Heart right ventricle (tissue), 16 donors: ENCODE measurements around the gene PLIN1. TPM values are rescaled to one million over a fixed set of nuclear protein-coding genes. Genes with fewer than 3 reads are reported as not detected.

Experiments
- ATAC-seq, 8 donors: fragments of 200-7000 bp; cut with Tn5 transposase; one replicate each; pipeline ENCODE4 v1.9.1; 2020; ENCODE audit warnings: mild to moderate bottlenecking in 8 of 8, moderate library complexity in 8 of 8, moderate number of reproducible peaks in 1 of 8
- DNase-seq, 2 donors: peaks; one replicate each; pipeline ENCODE4 v3.0.0-alpha.2; 2020
- H3K27ac ChIP-seq, 10 donors: fragments of 200-600 bp; sonication (generic) in 2 of 10; one replicate each; pipeline versions ENCODE4 v1.5.0 to v1.8.0; 2020 to 2022; ENCODE audit warnings: mild to moderate bottlenecking in 3 of 10
- H3K27me3 ChIP-seq, 7 donors: fragments of 200-600 bp; one replicate each; pipeline ENCODE4 v1.8.0; 2021 to 2022; ENCODE audit warnings: mild to moderate bottlenecking in 2 of 7
- H3K36me3 ChIP-seq, 9 donors: fragments of 200-600 bp; sonication (generic) in 1 of 9; one replicate each; pipeline versions ENCODE4 v1.5.0 to v1.8.0; 2020 to 2022; ENCODE audit warnings: mild to moderate bottlenecking in 2 of 9
- H3K4me1 ChIP-seq, 9 donors: fragments of 200-600 bp; sonication (generic) in 1 of 9; one replicate each; pipeline versions ENCODE4 v1.5.0 to v1.8.0; 2020 to 2022; ENCODE audit warnings: mild to moderate bottlenecking in 4 of 9
- H3K4me3 ChIP-seq, 10 donors: fragments of 200-600 bp; sonication (generic) in 2 of 10; one replicate each; pipeline versions ENCODE4 v1.5.0 to v1.8.0; 2020 to 2022; ENCODE audit warnings: mild to moderate bottlenecking in 7 of 10, moderate library complexity in 2 of 10
- H3K9me3 ChIP-seq, 11 donors: fragments of 200-600 bp in 10 of 11; sonication (generic) in 2 of 11; one replicate each; pipeline versions ENCODE4 v1.5.0 to v1.8.0; 2013 to 2022; ENCODE audit warnings: mild to moderate bottlenecking in 2 of 11, control low read depth in 1 of 11, moderate library complexity in 1 of 11
- WGBS, 2 donors: extraction: QIAGEN DNeasy Blood & Tissue Kit; methylation state at CpG; one replicate each; pipeline ENCODE4 v1.1.7; 2013; ENCODE audit warnings: inconsistent platforms in 1 of 2; 5-methylcytosine and 5-hydroxymethylcytosine counted together
- intact Hi-C, 10 donors: fragments of 100-400 bp; cut with DNase I; formaldehyde crosslinking; loops; one replicate each; pipeline versions ENCODE4 v1.11.1 to v1.14.2; 2022
- polyA plus RNA-seq, 2 donors: library from polyadenylated mRNA; stranded (reverse); fragments of 200-250 nt; gene quantifications; one replicate each; pipeline ENCODE4 v1.2.3, GENCODE V29; 2013
- total RNA-seq, 10 donors: library from RNA; stranded (reverse); fragmentation: NEBNext Ultra II Directional in 3 of 10; extraction: Animal tissue kit (Norgen Biotek cat#: 25700) in 3 of 10; gene quantifications; one replicate each; pipeline versions ENCODE4 v1.2.1 to v1.2.4, GENCODE V29; 2021 to 2023
- TF ChIP-seq, protein P1 (sequence below), 9 donors: fragments of 200-600 bp; sonication (generic) in 2 of 9; IDR thresholded peaks; one replicate each; pipeline versions ENCODE4 v1.5.0 to v1.8.0; 2021 to 2022; ENCODE audit warnings: antibody characterized with exemption in 9 of 9, mild to moderate bottlenecking in 5 of 9, moderate library complexity in 1 of 9
- donor health status: Arrhythmogenic right ventricular cardiomyopathy.
- donor health status: ischemic (EF 13 %, LVEDD 7.1; RV severe dilation, severe dysfunction).
- donor health status: healthy with polysubstance abuse.
- donor health status: DM: no; HTN: yes; CAD: no.
- donor health status: DM: no; HTN: no; CAD: no.
- donor health status: ischemic (EF 25% LVEDD 6.9; RV normal size, moderate dysfunction).
- donor health status: ischemic (EF 25% LVEDD 5.7; RV mildly dilated, moderate dysfunction).
- donor health status: healthy.
- donor health status: DM: yes; HTN: yes; CAD: no.
- donor health status: Ischemic cardiomyopathy.
- donor health status: ischemic (EF 35%, LVEDD 5.7; RV mildly dilated, moderate dysfunction).
- donor health status: nonischemic (EF 11% LVEDD 7.7; RV severe dilation, severe dysfunction).
- donor health status: DM: yes; HTN: yes; CAD: no.
- donor health status: PGD.
- donor health status: ischemic (EF 29% LVEDD 5.4; RV normal size, mild dysfunction).
- donor health status: nonischemic (EF 23%, LVEDD 6.1; RV moderate dilation, normal function).

Gene PLIN1
- total and polyA plus RNA-seq, 12 donors: 0.30 to 45.3 (median 10.0) TPM

DNA sequence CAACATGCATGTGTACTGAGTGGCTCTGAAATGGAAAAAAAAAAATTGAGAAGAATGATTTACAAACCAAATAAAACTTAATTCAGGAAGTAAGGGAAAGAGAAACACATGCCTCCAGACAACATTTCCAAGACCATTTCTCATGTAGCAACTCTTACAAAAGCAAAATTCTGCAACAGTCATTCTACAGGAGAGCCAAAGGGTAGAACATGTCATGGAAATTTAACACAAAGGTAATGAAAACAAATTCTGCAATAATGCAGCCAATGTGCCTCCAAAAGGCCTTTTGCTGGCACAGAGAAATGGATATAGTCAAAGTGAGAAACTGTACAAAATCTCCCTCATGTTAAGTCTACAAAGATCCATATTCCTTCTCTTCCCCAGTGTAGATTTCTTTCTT is 7.4 kb upstream of the PLIN1 start:
- peaks cover 0 to 21% (median 10%) of the 10 kb centered on the region in 9 donors for H3K4me1 ChIP-seq
- no peak overlapping the region for H3K4me3 ChIP-seq
- H3K9me3 ChIP-seq: no peaks in the 10 kb centered on the region
- no peak overlapping the region for H3K27ac ChIP-seq
- TF ChIP-seq, protein P1, sequence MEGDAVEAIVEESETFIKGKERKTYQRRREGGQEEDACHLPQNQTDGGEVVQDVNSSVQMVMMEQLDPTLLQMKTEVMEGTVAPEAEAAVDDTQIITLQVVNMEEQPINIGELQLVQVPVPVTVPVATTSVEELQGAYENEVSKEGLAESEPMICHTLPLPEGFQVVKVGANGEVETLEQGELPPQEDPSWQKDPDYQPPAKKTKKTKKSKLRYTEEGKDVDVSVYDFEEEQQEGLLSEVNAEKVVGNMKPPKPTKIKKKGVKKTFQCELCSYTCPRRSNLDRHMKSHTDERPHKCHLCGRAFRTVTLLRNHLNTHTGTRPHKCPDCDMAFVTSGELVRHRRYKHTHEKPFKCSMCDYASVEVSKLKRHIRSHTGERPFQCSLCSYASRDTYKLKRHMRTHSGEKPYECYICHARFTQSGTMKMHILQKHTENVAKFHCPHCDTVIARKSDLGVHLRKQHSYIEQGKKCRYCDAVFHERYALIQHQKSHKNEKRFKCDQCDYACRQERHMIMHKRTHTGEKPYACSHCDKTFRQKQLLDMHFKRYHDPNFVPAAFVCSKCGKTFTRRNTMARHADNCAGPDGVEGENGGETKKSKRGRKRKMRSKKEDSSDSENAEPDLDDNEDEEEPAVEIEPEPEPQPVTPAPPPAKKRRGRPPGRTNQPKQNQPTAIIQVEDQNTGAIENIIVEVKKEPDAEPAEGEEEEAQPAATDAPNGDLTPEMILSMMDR (IDR thresholded peaks at IDR 0.05): no peak
- no peak for ATAC-seq
- no peak for DNase-seq
- peaks cover 0 to 13% (median 0%) of the 10 kb centered on the region in 9 donors for H3K36me3 ChIP-seq
- H3K27me3 ChIP-seq: no peaks in the 10 kb centered on the region
- intact Hi-C loops: no loop called here

DNA sequence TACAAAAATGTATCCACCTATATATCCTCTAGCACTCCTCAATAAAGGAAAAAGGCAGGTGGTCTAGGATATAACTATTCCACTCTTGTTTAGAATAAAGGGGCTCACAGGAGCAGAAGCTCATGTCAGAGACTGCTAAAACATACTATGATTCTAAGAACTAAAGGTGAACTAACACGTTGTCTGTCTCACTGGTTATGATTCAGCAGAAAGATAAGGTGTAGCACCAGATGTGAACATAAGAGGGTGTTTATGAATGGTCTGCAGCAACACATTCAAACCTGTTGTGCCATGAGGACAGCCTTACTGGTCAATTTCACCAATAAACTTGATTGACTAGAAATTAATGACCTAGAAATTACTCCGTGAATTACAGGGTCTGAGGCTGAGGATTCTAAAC is 6.8 kb upstream of the PLIN1 start:
- peaks cover 0 to 21% (median 14%) of the 10 kb centered on the region in 9 donors for H3K4me1 ChIP-seq
- TF ChIP-seq, protein P1 (IDR thresholded peaks at IDR 0.05): no peak
- ATAC-seq: no peak
- H3K36me3 ChIP-seq: peaks cover 0 to 13% (median 0%) of the 10 kb centered on the region in 9 donors
- H3K27ac ChIP-seq: no peak overlapping the region
- intact Hi-C loops: no loop called here
- 66 to 73% methylated on average over 2 of the region's 2 CpGs for WGBS, 2 donors
- DNase-seq: no peak
- H3K4me3 ChIP-seq: no peak overlapping the region
- H3K27me3 ChIP-seq: no peaks in the 10 kb centered on the region
- no peaks in the 10 kb centered on the region for H3K9me3 ChIP-seq

DNA sequence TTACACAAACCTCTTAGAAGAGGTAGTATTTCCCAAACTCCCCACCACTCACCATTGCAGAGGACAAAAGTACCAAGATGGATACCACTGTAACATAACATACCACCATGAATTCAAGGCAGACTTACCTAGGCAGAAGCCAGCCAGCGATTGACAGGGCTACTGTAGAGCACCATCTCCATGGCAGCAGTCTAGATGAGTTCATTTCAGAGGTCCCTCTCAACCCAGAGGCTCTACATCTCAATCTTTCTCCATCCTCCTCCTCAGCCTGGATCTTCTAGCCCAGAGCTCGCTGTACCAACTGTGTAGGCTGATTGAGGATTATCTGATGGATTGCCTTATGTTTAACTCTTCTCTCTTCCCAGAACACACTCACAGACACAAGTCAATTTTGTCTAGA is 2.0 kb upstream of the PLIN1 start:
- Histone ChIP-seq H3K36me3 (peaks cover 0 to 11% (median 0%) of the 10 kb centered on the region in 9 donors), H3K9me3 (no peaks in the 10 kb centered on the region), H3K4me1 (peaks cover 4 to 29% (median 16%) of the 10 kb centered on the region in 9 donors), H3K4me3 (no peak overlapping the region), H3K27me3 (no peaks in the 10 kb centered on the region), H3K27ac (peak overlapping the region; percentile 22 to 83 (median 60))
- WGBS, 2 donors: 96 to 98% methylated on average over 2 of the region's 2 CpGs
- ATAC-seq (peak in 5 of 8 donors; percentile 11 to 35 (median 13)), DNase-seq (no peak)
- intact Hi-C loops: no loop called here
- TF ChIP-seq, protein P1 (IDR thresholded peaks at IDR 0.05): no peak

DNA sequence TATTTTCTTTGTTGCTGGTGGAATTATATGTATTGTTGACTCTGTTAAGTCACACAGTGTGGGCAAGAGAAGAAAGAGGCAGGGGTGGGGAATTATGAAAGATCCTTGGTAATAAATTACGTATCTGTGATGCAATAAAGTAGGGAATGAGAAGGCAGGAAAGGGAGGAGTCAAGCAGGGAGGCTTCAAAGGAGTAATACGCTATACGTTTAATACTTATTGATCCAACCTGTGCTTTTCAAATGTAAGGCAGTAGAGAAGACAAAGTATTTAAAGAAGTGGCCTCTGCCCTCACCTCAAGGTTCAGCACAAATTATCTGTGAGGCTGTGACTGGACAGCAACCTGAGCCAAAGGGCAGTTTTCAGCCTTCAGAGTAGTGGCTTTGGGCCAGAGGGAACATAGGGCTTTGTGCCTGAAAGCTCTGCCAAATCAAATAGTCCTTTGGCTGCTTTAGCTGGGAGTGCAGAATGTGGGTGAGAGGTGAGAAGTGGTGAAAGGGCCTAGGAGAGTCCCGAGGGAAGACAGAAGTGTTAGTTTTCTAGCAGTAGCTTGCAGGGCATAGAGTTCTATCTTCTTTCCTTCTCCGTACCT is 1.2 kb upstream of the PLIN1 start:
- peaks cover 4 to 29% (median 16%) of the 10 kb centered on the region in 9 donors for H3K4me1 ChIP-seq
- no peak overlapping the region for H3K4me3 ChIP-seq
- intact Hi-C loops: no loop called here

More for the DNA sequence above, 1.2 kb upstream of the PLIN1 start:
- ATAC-seq (peak; percentile 89 to 97 (median 94)), DNase-seq (peak in 1 of 2 donors; percentile 78)
- H3K9me3 ChIP-seq: no peaks in the 10 kb centered on the region
- no peaks in the 10 kb centered on the region for H3K27me3 ChIP-seq
- peaks cover 0 to 6% (median 0%) of the 10 kb centered on the region in 9 donors for H3K36me3 ChIP-seq
- 39 to 44% methylated on average over 5 of the region's 5 CpGs for WGBS, 2 donors
- TF ChIP-seq, protein P1 (IDR thresholded peaks at IDR 0.05): no peak
- H3K27ac ChIP-seq: peak overlapping the region; percentile 31 to 83 (median 60)
